ENCODE data around the gene CYP1B1. TPM values are rescaled to one million over a fixed set of nuclear protein-coding genes. Genes with fewer than 3 reads are reported as not detected.
"Not testable (repeated sequence)": the region's sequence is repeated elsewhere in the genome, so short reads cannot be mapped to it uniquely, and the experiment has no call there.

The CYP1B1 gene
- total RNA-seq, 4 donors from 2014 or later = 10.4 to 42.2 (median 18.4) TPM

GRCh38 chr2:38113981-38114708 is 38.2 kb upstream of the CYP1B1 start:
- Histone ChIP-seq H3K4me1 (no peaks in the 10 kb centered on the region), H3K36me3 (no peaks in the 10 kb centered on the region), H3K9me3 (no peaks in the 10 kb centered on the region), H3K27me3 (no peaks in the 10 kb centered on the region), H3K4me3 (replicated peaks in 1 of 3) (no peak overlapping the region), H3K27ac (peak overlapping the region in 1 of 3 donors; percentile 7)
- WGBS, 2 donors = 79 to 83% methylated on average over 4 of the region's 4 CpGs
- intact Hi-C loops (cut with DNase I) = no loop called here
- DNase-seq = no peak
- TF ChIP-seq, protein P1, sequence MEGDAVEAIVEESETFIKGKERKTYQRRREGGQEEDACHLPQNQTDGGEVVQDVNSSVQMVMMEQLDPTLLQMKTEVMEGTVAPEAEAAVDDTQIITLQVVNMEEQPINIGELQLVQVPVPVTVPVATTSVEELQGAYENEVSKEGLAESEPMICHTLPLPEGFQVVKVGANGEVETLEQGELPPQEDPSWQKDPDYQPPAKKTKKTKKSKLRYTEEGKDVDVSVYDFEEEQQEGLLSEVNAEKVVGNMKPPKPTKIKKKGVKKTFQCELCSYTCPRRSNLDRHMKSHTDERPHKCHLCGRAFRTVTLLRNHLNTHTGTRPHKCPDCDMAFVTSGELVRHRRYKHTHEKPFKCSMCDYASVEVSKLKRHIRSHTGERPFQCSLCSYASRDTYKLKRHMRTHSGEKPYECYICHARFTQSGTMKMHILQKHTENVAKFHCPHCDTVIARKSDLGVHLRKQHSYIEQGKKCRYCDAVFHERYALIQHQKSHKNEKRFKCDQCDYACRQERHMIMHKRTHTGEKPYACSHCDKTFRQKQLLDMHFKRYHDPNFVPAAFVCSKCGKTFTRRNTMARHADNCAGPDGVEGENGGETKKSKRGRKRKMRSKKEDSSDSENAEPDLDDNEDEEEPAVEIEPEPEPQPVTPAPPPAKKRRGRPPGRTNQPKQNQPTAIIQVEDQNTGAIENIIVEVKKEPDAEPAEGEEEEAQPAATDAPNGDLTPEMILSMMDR (IDR thresholded peaks at IDR 0.05) = no peak
- TF ChIP-seq POLR2A (IDR thresholded peaks at IDR 0.05) = no peak

GRCh38 chr2:38113051-38113450 is 37.1 kb upstream of the CYP1B1 start:
- 65 to 83% methylated on average over 3 of the region's 3 CpGs for WGBS, 2 donors
- no peak for TF ChIP-seq POLR2A (IDR thresholded peaks at IDR 0.05)
- TF ChIP-seq, protein P1 (IDR thresholded peaks at IDR 0.05) = no peak
- intact Hi-C loops (cut with DNase I) = no loop called here
- Histone ChIP-seq H3K27me3 (no peaks in the 10 kb centered on the region), H3K4me3 (replicated peaks in 1 of 3) (no peak overlapping the region), H3K9me3 (no peaks in the 10 kb centered on the region), H3K4me1 (no peaks in the 10 kb centered on the region), H3K27ac (no peak overlapping the region), H3K36me3 (no peaks in the 10 kb centered on the region)
- no peak for DNase-seq

DNA sequence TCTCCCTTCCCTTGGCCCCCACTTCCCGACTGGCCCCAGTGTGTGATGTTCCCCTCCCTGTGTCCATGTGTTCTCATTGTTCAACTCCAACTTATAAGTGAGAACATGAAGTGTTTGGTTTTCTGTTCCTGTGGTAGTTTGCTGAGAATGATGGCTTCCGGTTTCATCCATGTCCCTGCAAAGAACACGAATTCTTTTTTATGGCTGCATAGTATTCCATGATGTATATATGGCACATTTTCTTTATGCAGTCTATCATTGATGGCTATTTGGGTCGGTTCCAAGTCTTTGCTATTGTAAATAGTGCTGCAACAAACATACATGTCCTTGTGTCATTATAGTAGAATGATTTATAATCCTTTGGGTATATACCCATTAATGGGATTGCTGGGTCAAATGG is 35.4 kb upstream of the CYP1B1 start:
- DNase-seq; intact Hi-C loops (cut with DNase I); H3K9me3 ChIP-seq; H3K27me3 ChIP-seq; H3K4me3 ChIP-seq (replicated peaks in 1 of 3); H3K36me3 ChIP-seq; H3K4me1 ChIP-seq; H3K27ac ChIP-seq: not testable (repeated sequence)
- WGBS, 2 donors = 92 to 93% methylated on average over 4 of the region's 4 CpGs

DNA sequence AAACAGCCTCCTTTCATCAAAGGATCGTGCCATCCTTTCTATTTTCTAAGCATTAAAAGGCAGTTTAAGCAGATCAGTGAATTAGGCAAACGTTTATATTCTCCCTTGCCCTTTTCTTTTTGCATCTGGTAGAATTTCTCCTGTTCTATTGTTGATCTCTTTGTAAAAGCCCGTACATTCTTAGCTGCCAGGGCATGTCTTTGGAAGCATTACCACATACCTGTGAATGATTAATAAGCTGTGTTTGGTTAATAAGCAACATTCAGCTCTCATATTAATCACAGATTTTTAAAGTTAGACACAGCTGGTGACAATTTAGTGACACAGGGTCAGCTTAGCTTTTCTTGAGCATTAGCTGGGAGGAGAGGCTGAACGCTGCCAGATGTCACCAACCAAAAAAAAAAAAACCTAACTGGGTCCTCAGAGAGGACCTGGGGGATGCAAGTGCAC is 33.8 kb upstream of the CYP1B1 start:
- no peak for TF ChIP-seq POLR2A (IDR thresholded peaks at IDR 0.05)
- TF ChIP-seq, protein P1 (IDR thresholded peaks at IDR 0.05) = no peak
- 76 to 79% methylated on average over 4 of the region's 4 CpGs for WGBS, 2 donors
- DNase-seq = no peak

DNA sequence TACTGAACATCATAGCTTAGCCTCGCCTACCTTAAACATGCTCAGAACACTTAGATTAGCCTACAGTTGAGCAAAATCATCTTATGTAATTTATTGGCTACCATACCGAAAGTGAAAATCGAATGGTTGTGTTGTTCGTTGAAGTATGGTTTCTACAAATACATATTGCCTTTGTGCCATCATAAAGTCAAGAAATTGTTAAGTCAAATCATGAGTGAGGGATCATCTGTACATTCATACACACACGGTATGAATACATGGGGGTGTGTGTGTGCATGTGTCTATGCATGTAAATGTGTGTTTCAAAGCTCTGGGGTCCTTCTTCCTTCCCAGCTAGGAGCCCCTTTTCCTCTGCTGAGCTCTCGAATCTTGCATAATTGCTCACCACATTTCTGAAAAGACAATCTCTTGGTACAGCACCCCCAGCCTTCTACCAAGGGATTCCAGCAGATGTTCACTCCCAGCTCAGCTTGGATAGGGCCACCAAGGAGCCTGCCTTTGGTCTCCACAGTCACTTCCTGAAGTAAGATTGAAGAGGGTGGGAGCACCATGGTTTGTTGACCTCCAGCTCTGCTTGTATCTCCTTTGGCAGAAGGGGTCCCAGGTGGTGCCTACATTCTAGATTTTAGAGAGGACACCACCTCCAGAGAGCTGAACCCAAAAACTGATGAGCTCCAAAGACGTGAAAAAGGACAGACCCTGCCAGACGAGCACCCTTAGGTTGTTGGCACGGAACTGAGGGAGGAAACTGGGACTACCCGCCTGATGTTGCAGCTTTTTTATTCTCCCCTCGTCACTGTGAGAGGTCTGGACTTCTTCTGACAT is 33.2 kb upstream of the CYP1B1 start:
- Histone ChIP-seq H3K27ac (no peak overlapping the region), H3K4me3 (replicated peaks in 1 of 3) (no peak overlapping the region), H3K27me3 (no peaks in the 10 kb centered on the region), H3K36me3 (no peaks in the 10 kb centered on the region), H3K9me3 (no peaks in the 10 kb centered on the region), H3K4me1 (peaks cover 11 to 12% of the 10 kb centered on the region in 2 donors)
- intact Hi-C loops (cut with DNase I) = no loop called here
- TF ChIP-seq, protein P1 (IDR thresholded peaks at IDR 0.05) = no peak
- no peak for TF ChIP-seq POLR2A (IDR thresholded peaks at IDR 0.05)
- WGBS, 2 donors = 88 to 93% methylated on average over 11 of the region's 11 CpGs
- DNase-seq = no peak

More for the DNA sequence above, 33.8 kb upstream of the CYP1B1 start:
- H3K4me3 ChIP-seq (replicated peaks in 1 of 3) = no peak overlapping the region
- no peaks in the 10 kb centered on the region for H3K27me3 ChIP-seq
- intact Hi-C loops (cut with DNase I) = no loop called here
- H3K9me3 ChIP-seq = no peaks in the 10 kb centered on the region
- no peak overlapping the region for H3K27ac ChIP-seq
- no peaks in the 10 kb centered on the region for H3K36me3 ChIP-seq
- H3K4me1 ChIP-seq = peaks cover 11 to 12% of the 10 kb centered on the region in 2 donors

Data from thyroid gland (tissue), 4 donors.